Activated CD4-positive, alpha-beta T cell treated with anti-CD3 and anti-CD28 coated beads, Interleukin-2, amount 50 U/mL, for 24 hours (primary cell): ENCODE measurements around the gene RHBDD2.
"Not testable (repeated sequence)": the region's sequence is repeated elsewhere in the genome, so short reads cannot be mapped to it uniquely, and the experiment has no call there.

Source experiments
- DNase-seq, 2 donors: peaks; one replicate each; pipeline ENCODE4 v3.0.0-alpha.2; 2020; ENCODE audit warnings: low read depth in 1 of 2, low spot score in 1 of 2

Gene RHBDD2

GRCh38 chr7:75878769-75879611, at the start of gene RHBDD2:
RHBDD2 (plus strand) TSS chr7:75879034; CDS start chr7:75879083, 49 bp downstream.
- peak; percentile 94 to 95 for DNase-seq

DNA sequence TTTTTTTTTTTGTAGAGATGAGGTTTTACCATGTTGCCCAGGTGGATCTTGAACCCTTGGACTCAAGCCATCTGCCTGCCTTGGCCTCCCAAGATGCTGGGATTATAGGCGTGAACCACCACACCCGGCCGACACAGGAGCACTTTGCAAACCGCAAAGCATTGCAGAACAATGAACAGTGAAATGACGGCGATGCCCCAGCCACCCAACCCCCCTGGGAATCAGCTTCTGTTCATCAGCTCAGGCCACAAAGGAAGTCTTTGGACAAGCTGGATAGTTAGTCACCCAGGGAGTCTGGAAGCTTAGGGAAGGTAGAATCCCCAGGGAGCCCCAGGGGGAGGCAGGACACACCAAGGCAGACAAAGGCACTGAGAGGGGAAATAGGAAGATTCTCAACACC, 49.2 kb upstream of the RHBDD2 start:
- not testable (repeated sequence) for DNase-seq

DNA sequence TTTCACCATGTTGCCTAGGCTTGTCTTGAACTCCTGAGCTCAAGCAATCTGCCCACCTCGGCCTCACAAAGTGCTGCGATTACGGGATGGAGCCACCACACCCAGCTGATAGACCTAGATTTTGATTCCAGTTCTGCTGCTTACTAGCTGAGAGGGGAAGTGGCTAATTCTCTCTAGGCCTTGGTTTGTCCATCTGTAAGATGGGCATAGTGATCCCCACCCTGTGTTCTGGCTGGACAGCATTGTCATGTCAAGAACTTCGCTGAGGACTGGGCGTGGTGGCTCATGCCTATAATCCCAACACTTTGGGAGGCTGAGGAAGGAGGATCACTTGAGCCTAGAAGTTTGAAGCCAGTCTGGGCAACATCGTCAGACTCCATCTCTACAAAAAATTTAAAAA, 47.9 kb upstream of the RHBDD2 start:
- DNase-seq = no peak

DNA sequence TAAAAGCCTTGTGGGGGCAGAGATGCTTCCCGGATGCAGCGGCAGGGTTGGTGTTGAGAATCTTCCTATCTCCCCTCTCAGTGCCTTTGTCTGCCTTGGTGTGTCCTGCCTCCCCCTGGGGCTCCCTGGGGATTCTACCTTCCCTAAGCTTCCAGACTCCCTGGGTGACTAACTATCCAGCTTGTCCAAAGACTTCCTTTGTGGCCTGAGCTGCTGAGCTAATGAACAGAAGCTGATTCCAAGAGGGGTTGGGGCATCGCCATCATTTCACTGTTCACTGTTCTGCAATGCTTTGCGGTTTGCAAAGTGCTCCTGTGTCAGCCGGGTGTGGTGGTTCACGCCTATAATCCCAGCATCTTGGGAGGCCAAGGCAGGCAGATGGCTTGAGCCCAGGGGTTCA, 45.2 kb upstream of the RHBDD2 start:
- not testable (repeated sequence) for DNase-seq

DNA sequence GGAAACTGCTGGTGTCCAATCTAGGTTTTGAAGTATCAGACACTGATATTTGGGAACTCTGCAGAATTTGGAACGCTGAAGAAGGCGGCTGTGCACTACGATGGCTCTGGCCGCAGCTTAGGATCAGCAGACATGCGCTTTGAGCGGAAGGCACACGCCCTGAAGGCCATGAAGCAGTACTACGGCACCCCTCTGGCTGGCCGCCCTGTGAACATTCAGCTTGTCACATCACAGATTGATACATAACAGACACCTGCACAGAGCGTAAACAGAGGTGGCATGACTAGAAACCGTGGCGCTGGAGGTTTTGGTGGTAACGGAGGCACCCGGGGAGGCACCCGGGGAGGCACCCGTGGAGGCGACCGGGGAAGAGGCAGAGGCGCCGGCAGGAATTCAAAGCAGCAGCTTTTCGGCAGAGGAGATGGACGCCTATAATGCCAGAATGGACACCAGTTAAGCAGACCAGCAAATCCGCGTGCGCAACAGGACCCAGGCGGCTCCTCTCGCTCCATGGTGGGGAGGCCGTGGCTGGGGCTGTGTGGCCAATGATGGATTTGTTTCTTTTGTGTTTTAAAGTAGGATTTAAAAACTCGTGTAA, 43.0 kb upstream of the RHBDD2 start:
- no peak for DNase-seq

- no peak for DNase-seq
Measured at GRCh38 chr7:75836798-75837197, 42.0 kb upstream of the RHBDD2 start.

GRCh38 chr7:75838281-75838930, 40.4 kb upstream of the RHBDD2 start:
- not testable (repeated sequence) for DNase-seq

GRCh38 chr7:75840029-75840428, 38.8 kb upstream of the RHBDD2 start:
- DNase-seq = no peak

- peak; percentile 1 to 34 for DNase-seq
Measured at GRCh38 chr7:75842836-75843446, 35.9 kb upstream of the RHBDD2 start.

GRCh38 chr7:75843613-75844116, 35.2 kb upstream of the RHBDD2 start:
- DNase-seq = no peak

- DNase-seq = no peak
Measured at GRCh38 chr7:75844158-75844557, 34.7 kb upstream of the RHBDD2 start.

GRCh38 chr7:75845132-75845531, 33.7 kb upstream of the RHBDD2 start:
- DNase-seq = not testable (repeated sequence)

DNA sequence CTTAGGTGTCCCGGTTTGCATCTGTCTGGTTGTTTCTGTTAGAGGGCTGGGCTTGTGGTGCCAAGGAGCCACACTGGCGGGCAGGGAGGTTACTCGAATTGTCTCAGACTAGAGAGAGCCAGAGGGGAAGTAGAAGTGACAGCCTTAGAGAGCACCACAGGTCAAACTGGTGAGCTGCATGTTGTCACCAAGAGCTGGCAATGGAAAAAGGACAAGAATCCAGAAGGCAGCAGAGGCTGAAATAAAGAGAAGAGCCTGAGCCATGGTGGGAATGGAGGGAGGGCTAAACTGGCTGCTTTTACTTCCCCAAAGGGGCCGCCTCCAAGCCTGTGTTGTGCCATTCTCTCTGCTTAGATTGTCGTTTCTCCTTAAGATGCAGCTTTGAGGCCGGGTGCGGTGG, 31.1 kb upstream of the RHBDD2 start:
- DNase-seq = no peak

- DNase-seq = no peak
Measured at GRCh38 chr7:75849573-75849972, 29.3 kb upstream of the RHBDD2 start.

DNA sequence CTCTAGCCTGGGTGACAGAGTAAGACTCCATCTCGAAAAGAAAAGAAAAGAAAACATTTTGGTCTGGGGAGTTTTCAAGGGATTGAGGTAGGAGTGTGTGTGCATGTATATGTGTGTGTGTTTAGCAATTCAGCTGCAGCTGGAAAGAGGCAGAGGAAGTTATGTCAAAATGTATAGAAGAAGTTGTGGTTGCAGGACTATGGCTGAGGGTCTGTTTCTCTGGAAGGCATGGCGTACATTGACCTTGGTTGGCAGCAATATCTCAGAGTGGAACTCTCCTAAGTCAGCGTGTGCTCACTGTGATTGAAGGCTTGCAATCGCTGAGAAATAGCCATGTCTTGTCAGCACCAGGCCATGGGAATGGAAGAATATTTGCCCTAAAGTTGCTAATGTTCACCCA, 28.6 kb upstream of the RHBDD2 start:
- no peak for DNase-seq

GRCh38 chr7:75854233-75854632, 24.6 kb upstream of the RHBDD2 start:
- DNase-seq = no peak

- not testable (repeated sequence) for DNase-seq
Measured at GRCh38 chr7:75854813-75855345, 24.0 kb upstream of the RHBDD2 start.

DNA sequence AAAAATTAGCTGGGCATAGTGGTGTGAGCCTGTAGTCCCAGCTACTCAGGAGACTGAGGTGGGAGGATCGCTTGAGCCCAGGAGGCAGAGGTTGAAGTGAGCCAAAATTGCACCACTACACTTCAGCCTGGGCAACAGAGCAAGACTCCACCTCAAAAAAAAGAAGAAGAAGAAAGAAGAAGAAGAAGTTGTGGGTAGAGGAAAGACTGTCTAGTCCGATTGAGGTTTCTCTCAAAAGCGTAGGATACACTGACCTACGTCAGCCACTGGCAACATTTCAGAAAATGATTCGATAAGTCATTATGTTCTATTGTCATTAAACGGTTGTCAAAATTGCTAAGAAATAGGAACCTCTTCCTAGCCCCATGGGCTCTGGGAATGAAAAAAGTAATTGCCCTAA, 22.3 kb upstream of the RHBDD2 start:
- DNase-seq = no peak

- DNase-seq = no peak
Measured at GRCh38 chr7:75858410-75858809, 20.4 kb upstream of the RHBDD2 start.

- no peak for DNase-seq
Measured at GRCh38 chr7:75861636-75862035, 17.2 kb upstream of the RHBDD2 start.

GRCh38 chr7:75864251-75864650, 14.6 kb upstream of the RHBDD2 start:
- DNase-seq = not testable (repeated sequence)
